Anterior cingulate cortex (tissue), 58 donors: Measurements from ENCODE around the gene GNG2.

Experiments used
- DNase-seq, 58 donors: peaks; one replicate each; lab custom pipeline; 2025; lab: John Stamatoyannopoulos, UW

GNG2 gene

GRCh38 chr14:52014601-52015267, 154.3 kb downstream of the GNG2 start:
- peak in 32 of 58 donors; percentile 14 to 75 (median 43) for DNase-seq

- DNase-seq = peak in 37 of 58 donors; percentile 7 to 72 (median 46)
Measured at GRCh38 chr14:52015411-52016030, 155.1 kb downstream of the GNG2 start.

GRCh38 chr14:52018252-52018651, 157.8 kb downstream of the GNG2 start:
- DNase-seq = no peak

GRCh38 chr14:52018970-52019369, 158.6 kb downstream of the GNG2 start:
- no peak for DNase-seq
